ENCODE data around the gene PRDM1. TPM values are rescaled to one million over a fixed set of nuclear protein-coding genes. Genes with fewer than 3 reads are reported as not detected.

Gene PRDM1
- total RNA-seq, 1 donor from 2014 or later = 0.15 TPM

GRCh38 chr6:106132153-106132698, 46.1 kb downstream of the PRDM1 start:
- Mint-ChIP-seq H3K27me3 (ENCODE audit: low read depth) (no peaks in the 10 kb centered on the region), H3K4me1 (ENCODE audit: low read depth) (peaks cover 9% of the 10 kb centered on the region), H3K4me3 (ENCODE audit: unreplicated experiment) (no peak overlapping the region), H3K27ac (ENCODE audit: unreplicated experiment) (no peak overlapping the region), H3K9me3 (ENCODE audit: low read depth) (no peaks in the 10 kb centered on the region), H3K36me3 (ENCODE audit: low read depth) (no peaks in the 10 kb centered on the region)
- TF ChIP-seq CTCF (IDR thresholded peaks at IDR 0.05) = no peak
- DNase-seq (ENCODE audit: low spot score) = no peak

GRCh38 chr6:106133040-106133439, 46.9 kb downstream of the PRDM1 start:
- Mint-ChIP-seq H3K27ac (ENCODE audit: unreplicated experiment) (no peak overlapping the region), H3K4me1 (ENCODE audit: low read depth) (peaks cover 9% of the 10 kb centered on the region)

GRCh38 chr6:106134087-106134770, 48.1 kb downstream of the PRDM1 start:
- Mint-ChIP-seq H3K4me1 (ENCODE audit: low read depth) (peaks cover 9% of the 10 kb centered on the region), H3K4me3 (ENCODE audit: unreplicated experiment) (no peak overlapping the region), H3K36me3 (ENCODE audit: low read depth) (no peaks in the 10 kb centered on the region), H3K27me3 (ENCODE audit: low read depth) (no peaks in the 10 kb centered on the region), H3K9me3 (ENCODE audit: low read depth) (no peaks in the 10 kb centered on the region), H3K27ac (ENCODE audit: unreplicated experiment) (no peak overlapping the region)
- DNase-seq (ENCODE audit: low spot score) = no peak
- no peak for TF ChIP-seq CTCF (IDR thresholded peaks at IDR 0.05)

More at GRCh38 chr6:106133040-106133439, 46.9 kb downstream of the PRDM1 start:
- Mint-ChIP-seq H3K4me3 (ENCODE audit: unreplicated experiment) (no peak overlapping the region), H3K36me3 (ENCODE audit: low read depth) (no peaks in the 10 kb centered on the region), H3K27me3 (ENCODE audit: low read depth) (no peaks in the 10 kb centered on the region), H3K9me3 (ENCODE audit: low read depth) (no peaks in the 10 kb centered on the region)
- no peak for TF ChIP-seq CTCF (IDR thresholded peaks at IDR 0.05)
- DNase-seq (ENCODE audit: low spot score) = no peak

- no peaks in the 10 kb centered on the region for H3K27me3 Mint-ChIP-seq (ENCODE audit: low read depth)
- no peaks in the 10 kb centered on the region for H3K36me3 Mint-ChIP-seq (ENCODE audit: low read depth)
- H3K4me3 Mint-ChIP-seq (ENCODE audit: unreplicated experiment) = no peak overlapping the region
- H3K4me1 Mint-ChIP-seq (ENCODE audit: low read depth) = peaks cover 3% of the 10 kb centered on the region
- DNase-seq (ENCODE audit: low spot score) = no peak
- no peak for TF ChIP-seq CTCF (IDR thresholded peaks at IDR 0.05)
- H3K27ac Mint-ChIP-seq (ENCODE audit: unreplicated experiment) = no peak overlapping the region
- H3K9me3 Mint-ChIP-seq (ENCODE audit: low read depth) = no peaks in the 10 kb centered on the region
These were observed 48.9 kb downstream of the PRDM1 start for GRCh38 chr6:106134906-106135634.

GRCh38 chr6:106135911-106136571, 49.9 kb downstream of the PRDM1 start:
- Mint-ChIP-seq H3K4me3 (ENCODE audit: unreplicated experiment) (no peak overlapping the region), H3K9me3 (ENCODE audit: low read depth) (no peaks in the 10 kb centered on the region), H3K27ac (ENCODE audit: unreplicated experiment) (no peak overlapping the region), H3K27me3 (ENCODE audit: low read depth) (no peaks in the 10 kb centered on the region), H3K36me3 (ENCODE audit: low read depth) (no peaks in the 10 kb centered on the region), H3K4me1 (ENCODE audit: low read depth) (no peaks in the 10 kb centered on the region)
- TF ChIP-seq CTCF (IDR thresholded peaks at IDR 0.05) = no peak
- DNase-seq (ENCODE audit: low spot score) = no peak

Data from chondrocyte (in vitro differentiated cells).